ENCODE data around the gene RNF141. TPM values are rescaled to one million over a fixed set of nuclear protein-coding genes. Genes with fewer than 3 reads are reported as not detected.

RNF141 gene
- total RNA-seq, 1 donor from 2014 or later, result 10.9 TPM

- Histone ChIP-seq H3K4me1 (no peaks in the 10 kb centered on the region), H3K27me3 (no peaks in the 10 kb centered on the region), H3K9me3 (no peaks in the 10 kb centered on the region), H3K4me3 (no peak overlapping the region), H3K27ac (no peak overlapping the region), H3K36me3 (peaks cover 0 to 4% of the 10 kb centered on the region in 2 donors)
- DNase-seq (ENCODE audit: low spot score in 2 of 2), result peak in 1 of 2 donors; percentile 62
- intact Hi-C loops (cut with DNase I), result no loop called here
- TF ChIP-seq CTCF (IDR thresholded peaks at IDR 0.05), result no peak
Measured at GRCh38 chr11:10499874-10500601, 40.9 kb downstream of the RNF141 start.

- Histone ChIP-seq H3K4me1 (no peaks in the 10 kb centered on the region), H3K27me3 (no peaks in the 10 kb centered on the region), H3K9me3 (no peaks in the 10 kb centered on the region), H3K36me3 (peaks cover 3 to 9% of the 10 kb centered on the region in 2 donors), H3K4me3 (no peak overlapping the region), H3K27ac (no peak overlapping the region)
- TF ChIP-seq CTCF (IDR thresholded peaks at IDR 0.05), result no peak
- intact Hi-C loops (cut with DNase I), result no loop called here
- DNase-seq (ENCODE audit: low spot score in 2 of 2), result peak in 1 of 2 donors; percentile 53
Measured at GRCh38 chr11:10499452-10499851, 41.5 kb downstream of the RNF141 start.

GRCh38 chr11:10498426-10499250 lies 42.3 kb downstream of the RNF141 start:
- peak in 1 of 2 donors; percentile 56 for DNase-seq (ENCODE audit: low spot score in 2 of 2)
- Histone ChIP-seq H3K27ac (no peak overlapping the region), H3K27me3 (no peaks in the 10 kb centered on the region), H3K9me3 (no peaks in the 10 kb centered on the region), H3K36me3 (peaks cover 3 to 9% of the 10 kb centered on the region in 2 donors), H3K4me1 (no peaks in the 10 kb centered on the region), H3K4me3 (no peak overlapping the region)
- TF ChIP-seq CTCF (IDR thresholded peaks at IDR 0.05), result no peak
- intact Hi-C loops (cut with DNase I), result no loop called here

GRCh38 chr11:10498022-10498400 lies 43.0 kb downstream of the RNF141 start:
- Histone ChIP-seq H3K9me3 (no peaks in the 10 kb centered on the region), H3K27me3 (no peaks in the 10 kb centered on the region), H3K27ac (no peak overlapping the region), H3K4me1 (no peaks in the 10 kb centered on the region), H3K4me3 (no peak overlapping the region), H3K36me3 (peaks cover 3 to 9% of the 10 kb centered on the region in 2 donors)
- no peak for TF ChIP-seq CTCF (IDR thresholded peaks at IDR 0.05)
- DNase-seq (ENCODE audit: low spot score in 2 of 2), result no peak
- intact Hi-C loops (cut with DNase I), result no loop called here

GRCh38 chr11:10497371-10498021 lies 43.5 kb downstream of the RNF141 start:
- Histone ChIP-seq H3K27ac (no peak overlapping the region), H3K36me3 (peaks cover 3 to 9% of the 10 kb centered on the region in 2 donors), H3K4me1 (no peaks in the 10 kb centered on the region), H3K27me3 (no peaks in the 10 kb centered on the region), H3K9me3 (no peaks in the 10 kb centered on the region), H3K4me3 (no peak overlapping the region)
- no peak for TF ChIP-seq CTCF (IDR thresholded peaks at IDR 0.05)
- peak in 1 of 2 donors; percentile 53 for DNase-seq (ENCODE audit: low spot score in 2 of 2)
- intact Hi-C loops (cut with DNase I), result no loop called here

All from ascending aorta (tissue), 2 donors.